Testis (tissue), 2 donors: ENCODE data around the gene SLC12A2.

Experiments used
- CTCF ChIP-seq, 3 experiments: fragments of 450-650 bp in 2 of 3; fragments of 200-600 bp in 1 of 3; sonication (generic) in 1 of 3; IDR thresholded peaks; one replicate each; pipeline ENCODE4 v1.5.1; 2016 to 2019; ENCODE audit warnings: antibody characterized with exemption in 3 of 3, mild to moderate bottlenecking in 2 of 3, moderate library complexity in 1 of 3
- POLR2A ChIP-seq: fragments of 450-650 bp; IDR thresholded peaks from one replicate; pipeline ENCODE4 v1.6.1; 2017; ENCODE audit warnings: antibody characterized with exemption, mild to moderate bottlenecking, moderate library complexity

GRCh38 chr5:128228008-128228407, 144.4 kb downstream of the SLC12A2 start:
- no peak for TF ChIP-seq POLR2A
- TF ChIP-seq CTCF (IDR thresholded peaks at IDR 0.05), result no peak
